GM18951 (cell line): ENCODE results near the gene NRAP.

Experiments
- POLR2A ChIP-seq: IDR thresholded peaks from 4 replicates; pipeline ENCODE4 v1.6.1; 2011; ENCODE audit warnings: mild to moderate bottlenecking; ENCODE audit not compliant: insufficient read length, insufficient read depth; ENCODE audit errors: extremely low read depth
- in situ Hi-C: fragments of 300-500 bp; cut with MboI; formaldehyde crosslinking; loops from one replicate; pipeline ENCODE4 v1.12.0; 2022; ENCODE audit warnings: low sequenced_read_pairs, mixed read lengths, inconsistent platforms; ENCODE audit not compliant: unreplicated experiment

The NRAP gene

DNA sequence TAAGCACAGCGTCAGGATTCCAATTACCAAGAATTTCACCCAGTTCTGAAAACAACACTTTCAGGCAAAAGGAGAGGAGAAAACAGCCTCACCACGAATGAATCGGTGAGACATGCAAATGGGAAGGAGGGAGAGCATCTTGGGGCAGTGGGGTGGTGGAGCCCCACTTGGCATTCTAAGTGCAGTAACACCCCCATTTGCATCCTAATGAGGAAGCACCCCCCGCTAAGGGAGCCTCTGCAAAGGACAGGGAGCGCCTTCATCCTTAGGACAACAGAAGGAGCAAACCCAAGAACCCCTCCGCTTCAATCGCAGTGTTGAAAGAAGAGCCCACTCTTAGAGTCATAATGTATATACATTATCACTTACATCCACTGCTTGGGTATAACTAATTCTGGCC lies 46.8 kb downstream of the NRAP start:
- TF ChIP-seq POLR2A: no peak
- in situ Hi-C loops: no loop called here

DNA sequence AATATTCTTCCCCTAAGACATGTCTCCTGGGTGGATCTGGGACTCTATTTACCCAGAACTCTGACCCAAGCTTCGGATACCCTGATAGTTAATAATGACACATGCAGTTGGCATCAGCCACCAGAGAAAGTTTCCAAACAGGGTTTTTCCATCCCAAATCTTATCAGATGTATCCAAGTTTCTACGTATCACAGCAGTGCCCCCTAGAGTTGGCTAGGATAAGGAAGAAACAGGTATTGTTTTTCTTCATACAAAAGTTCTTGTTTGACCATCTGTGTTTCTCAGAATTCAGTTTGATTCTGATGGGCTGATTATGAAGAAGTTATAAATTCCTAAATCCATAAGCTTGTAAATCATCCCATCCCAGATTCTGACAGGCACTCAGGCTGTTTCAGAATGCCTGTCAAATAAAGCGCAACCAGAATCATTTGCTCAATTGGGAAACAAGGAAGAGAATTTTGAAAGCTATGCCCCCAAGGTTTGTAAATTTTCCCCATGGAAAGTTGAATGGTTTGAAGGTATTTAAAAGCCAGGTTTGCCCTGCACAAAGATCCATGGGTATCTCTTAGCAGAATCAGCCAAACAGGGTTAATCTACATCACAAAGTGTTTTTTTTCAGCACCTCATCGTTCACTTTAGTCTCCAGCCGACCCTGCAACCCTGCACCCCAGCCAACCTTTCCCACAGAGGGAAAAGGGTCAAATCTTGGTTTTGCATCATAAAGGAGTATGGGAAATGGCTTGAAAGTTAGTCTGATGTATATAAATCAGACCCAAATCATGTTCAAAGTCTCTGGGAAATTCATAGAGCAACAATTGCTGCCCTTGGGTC lies 47.4 kb downstream of the NRAP start:
- no peak for TF ChIP-seq POLR2A
- in situ Hi-C loops: no loop called here

DNA sequence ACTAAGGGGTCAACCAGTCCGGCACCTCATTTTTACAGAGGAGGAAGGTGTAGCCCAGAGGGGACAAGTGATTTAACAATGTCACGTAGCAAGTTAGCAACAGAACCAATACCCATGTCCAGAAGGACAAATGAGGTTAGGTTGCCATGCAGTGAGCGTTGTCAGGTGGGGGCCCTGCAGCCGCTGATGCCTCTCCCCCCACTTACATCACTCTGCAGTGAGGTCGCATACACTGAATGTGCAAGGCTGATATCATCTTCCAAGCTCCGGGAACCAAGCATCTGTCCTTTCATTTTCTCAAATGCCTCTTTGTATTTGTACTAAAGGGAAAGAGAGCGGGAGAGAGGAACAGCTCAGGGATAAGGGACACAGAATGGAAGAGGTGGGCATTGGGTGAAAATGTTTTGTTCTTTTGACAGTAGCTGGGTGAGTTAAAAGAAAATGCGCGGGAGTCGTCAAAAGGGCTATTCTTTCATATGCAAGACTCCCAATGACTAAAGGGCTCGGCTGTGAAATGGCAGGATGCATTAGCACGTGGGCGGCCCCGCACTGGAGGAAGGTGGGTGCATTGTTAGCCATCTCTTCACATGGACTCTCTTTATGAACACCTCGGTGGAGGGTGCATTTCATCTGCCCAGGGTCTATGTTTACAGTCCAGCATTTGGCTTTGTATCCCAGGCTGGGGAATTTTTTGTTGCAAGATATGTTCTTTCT lies 49.7 kb downstream of the NRAP start:
- TF ChIP-seq POLR2A: no peak

DNA sequence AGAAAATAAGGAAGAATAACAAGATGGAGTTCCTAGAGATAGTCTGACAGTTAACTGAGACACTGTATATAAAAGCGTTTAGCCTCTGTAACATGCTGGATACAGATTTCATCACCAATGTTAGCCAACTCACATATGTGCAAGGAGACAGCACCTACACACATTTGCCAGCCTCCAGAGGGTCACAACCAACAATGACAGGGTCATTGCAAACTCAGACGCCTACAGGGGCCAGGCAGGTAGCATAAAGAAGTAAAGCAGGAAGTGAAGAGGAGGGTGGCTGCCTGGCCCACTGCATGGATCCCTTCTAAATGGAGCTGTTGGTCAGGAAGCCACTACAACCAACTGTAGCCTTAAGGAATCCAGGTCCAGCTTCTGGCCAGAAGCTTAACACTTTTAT lies 50.4 kb downstream of the NRAP start:
- no peak for TF ChIP-seq POLR2A
- in situ Hi-C loops: no loop called here

More for the DNA sequence above, 49.7 kb downstream of the NRAP start:
- in situ Hi-C loops: no loop called here

DNA sequence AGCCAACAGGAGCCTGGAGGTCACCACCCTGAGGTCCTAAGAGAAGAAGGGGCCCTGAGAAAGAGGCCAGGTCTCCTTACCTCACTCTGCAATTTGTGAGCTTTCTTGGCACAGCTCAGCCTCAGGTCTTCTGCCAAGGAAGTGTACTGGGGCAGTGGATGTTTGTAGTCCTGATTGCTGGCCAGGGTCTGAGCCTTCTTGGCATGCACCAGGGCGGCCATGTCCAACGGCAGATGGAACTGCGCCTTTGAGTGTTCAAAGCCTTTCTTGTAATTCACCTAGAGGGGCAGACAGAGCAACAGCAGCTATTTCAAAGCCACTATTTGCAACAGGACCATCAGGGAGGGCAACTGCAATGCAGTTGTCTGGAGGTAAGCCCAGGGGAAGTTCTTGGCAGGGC lies 51.7 kb downstream of the NRAP start:
- TF ChIP-seq POLR2A: no peak
- in situ Hi-C loops: no loop called here

DNA sequence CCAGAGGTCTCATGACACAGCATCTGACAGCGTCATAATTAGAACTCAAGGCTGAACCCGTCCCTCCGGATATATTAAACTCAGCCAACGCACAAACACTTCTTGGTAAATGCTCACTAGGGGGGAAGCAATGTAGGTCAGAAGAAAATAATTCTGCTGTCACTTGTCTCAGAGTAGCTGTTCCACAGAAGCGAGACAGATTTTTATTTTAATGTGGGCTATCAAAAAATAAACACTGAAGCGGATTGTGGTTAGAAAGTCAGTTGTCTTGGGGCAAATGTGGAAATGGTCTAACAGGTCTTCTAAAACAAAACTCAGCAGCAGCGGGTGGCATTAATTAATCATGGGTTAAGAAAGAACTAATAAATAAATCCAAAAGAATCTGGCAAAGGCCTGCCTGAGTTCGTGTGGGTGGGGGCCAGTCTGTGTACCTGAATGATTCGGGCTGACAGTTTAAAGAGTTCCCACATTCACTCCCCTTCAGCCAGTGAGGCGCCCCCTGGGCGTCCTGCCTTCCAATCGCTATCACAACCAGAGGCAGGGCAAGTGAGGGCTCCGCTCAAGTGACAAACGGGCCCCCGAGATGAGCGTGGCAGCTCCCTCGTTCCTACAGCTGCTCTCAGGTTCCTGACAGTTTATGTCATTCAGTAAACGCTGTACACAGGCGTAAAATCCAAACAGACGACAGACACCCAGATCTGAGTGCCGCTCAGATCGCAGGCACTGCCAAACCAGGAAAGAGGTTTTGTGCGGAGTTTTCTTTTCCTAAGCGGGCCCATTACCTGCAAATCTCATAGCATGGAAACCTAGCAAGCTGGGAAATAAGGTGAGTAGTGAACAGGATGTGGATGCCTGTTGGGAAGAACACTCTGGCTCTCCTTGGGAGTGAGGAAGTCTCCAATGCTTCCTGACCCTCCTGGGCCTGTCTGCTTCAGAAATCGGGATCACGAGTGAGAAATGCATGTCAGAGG lies 52.9 kb downstream of the NRAP start:
- in situ Hi-C loops: no loop called here
- no peak for TF ChIP-seq POLR2A

DNA sequence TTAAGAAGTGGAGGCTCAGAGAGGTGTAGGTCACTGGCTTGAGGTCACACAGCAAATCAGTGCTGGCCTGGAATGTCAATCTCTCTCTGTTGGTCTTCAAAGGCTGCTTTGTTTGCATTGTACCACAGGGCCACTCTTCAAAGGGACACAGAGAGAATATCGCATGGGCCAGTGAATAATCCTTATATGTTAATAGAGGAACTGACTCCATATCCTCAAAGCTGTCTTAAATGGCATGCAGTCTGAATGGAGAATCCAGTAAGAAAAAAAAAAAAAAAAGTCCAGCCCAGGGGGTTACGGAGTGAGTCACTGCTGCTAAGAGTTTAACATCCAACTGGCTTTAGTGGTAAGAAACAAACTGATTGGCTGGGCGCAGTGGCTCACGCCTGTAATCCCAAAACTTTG lies 54.1 kb downstream of the NRAP start:
- TF ChIP-seq POLR2A: no peak
- in situ Hi-C loops: no loop called here

DNA sequence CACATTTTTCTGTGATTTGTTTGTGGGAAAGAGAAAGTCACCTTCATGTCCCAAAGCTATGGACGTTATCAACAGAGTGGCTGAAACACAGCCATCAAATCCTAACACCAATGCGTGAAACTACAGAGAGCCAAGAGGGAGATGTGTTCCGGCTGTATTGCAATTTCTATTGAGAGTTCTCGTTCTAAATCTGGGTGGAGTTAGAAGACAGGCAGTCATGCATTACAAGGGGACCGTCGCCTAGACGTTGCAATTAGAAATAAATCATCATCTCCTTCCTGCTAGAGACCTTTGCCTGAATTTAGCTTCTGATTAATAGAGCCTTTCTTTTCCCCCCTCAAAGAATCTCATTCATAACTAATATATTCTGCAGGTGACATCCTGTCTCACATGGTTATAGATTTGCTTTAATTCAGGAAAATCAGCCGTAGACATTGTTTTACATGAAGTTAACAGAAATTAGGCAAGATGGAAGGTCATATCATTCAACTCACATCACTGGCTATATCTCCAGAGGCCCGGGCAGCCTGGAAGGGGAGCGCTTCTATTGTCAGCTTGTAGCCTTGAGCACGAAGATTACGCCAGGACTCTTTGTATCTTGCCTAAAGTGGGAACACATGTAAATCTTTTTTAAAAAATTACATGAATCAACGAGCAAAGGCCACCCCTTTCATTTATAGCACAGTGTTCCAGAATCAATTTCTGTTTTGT lies 58.4 kb downstream of the NRAP start:
- TF ChIP-seq POLR2A: no peak
- in situ Hi-C loops: no loop called here

DNA sequence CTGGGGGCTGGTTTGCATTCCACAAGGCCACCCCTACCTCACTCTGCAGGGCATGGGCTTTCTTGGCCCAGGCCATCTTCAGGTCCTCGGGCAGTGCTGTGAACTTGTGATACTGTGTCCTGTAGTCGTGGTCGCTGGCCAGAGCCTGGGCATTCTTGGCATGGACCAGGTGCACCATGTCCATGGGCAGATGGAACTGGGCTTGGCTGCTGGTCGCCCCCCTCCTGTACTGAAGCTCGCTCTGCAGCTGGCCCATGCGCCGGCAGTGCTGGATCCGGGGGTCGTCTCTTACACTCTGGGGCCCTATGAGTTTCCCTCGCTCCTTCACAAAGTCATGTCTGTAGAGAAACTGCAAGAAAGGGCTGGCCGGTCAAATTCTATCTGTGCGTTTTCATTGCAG lies 59.3 kb downstream of the NRAP start:
- TF ChIP-seq POLR2A: no peak
- in situ Hi-C loops: no loop called here

DNA sequence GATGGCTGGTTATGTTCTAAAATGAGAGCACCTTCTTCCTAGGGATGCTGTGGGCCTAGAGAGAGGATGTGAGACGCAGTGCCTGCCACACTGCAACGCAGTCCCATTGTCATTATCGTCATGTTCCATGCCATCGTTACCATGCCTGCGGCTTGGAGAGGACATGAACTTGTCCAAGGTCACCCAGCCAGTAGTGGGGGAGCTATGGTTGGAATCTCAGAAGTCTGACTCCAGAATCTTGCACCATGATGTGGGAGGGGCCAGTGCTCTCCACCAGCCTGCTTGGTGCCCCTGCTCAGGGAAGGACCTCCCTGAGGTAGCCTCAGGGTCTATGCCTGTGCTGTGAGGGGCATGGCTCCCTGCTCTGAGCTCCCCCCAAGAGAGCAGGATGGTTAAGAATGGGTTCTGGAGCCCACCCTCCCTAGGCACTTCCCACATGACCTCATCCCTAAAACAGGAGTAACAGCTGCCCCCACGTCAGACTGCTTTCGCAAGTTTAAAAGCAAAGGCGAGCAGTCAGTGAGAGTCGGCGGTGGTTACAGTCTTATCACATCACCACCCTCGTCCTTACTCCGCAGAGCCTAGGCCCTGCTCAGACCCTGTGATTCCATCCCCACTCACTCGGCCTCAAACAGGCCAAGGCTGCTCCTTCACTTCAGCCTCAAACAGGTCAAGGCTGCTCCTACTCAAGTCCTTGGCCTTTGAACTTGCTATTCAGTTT lies 60.6 kb downstream of the NRAP start:
- in situ Hi-C loops: no loop called here
- no peak for TF ChIP-seq POLR2A

DNA sequence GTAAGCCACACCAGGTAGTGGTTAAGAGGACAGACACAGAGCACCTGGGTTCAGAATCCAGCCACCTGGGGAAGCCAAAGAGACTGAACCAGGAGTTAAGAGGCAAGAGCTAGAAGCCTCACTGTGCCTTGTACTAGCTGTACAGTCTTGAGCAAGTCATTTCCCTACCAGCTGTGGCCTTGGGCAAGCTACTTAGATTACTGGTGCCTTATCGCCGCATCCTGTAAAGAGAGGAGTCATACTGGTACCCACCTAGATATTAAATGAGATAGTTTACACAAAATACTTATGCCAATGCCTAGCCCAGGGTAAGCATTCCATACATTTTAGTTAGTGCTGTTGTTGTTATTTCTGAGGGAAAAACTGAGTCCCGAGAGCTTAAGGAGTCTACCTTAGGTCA lies 63.3 kb downstream of the NRAP start:
- in situ Hi-C loops: no loop called here
- TF ChIP-seq POLR2A: no peak

DNA sequence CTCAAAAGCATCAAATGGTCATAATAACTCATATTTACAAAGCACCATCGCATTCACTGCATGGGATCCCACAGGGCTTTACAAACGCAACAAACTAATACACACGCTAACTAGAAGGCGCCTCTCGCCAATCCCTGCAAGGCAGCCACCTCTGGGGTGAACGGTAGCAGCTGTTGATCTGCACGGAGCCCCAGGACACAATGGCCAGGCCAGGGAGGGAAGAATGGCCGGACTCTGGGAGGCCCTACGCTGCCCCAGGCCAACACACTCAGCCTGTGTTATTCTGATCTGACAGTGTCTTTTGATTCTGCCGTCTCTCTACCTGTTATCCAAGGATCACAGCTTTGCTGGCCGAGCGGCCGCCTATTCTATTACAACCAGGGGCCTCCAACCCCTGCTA lies 69.2 kb downstream of the NRAP start:
- in situ Hi-C loops: no loop called here
- no peak for TF ChIP-seq POLR2A
